Loucy (cell line): ENCODE results near the gene EEA1.

ENCODE experiments used
- H2AFZ ChIP-seq: fragments of 200-600 bp; sonication (generic); 2 replicates; pipeline ENCODE4 v1.6.0; 2016; ENCODE audit warnings: antibody characterized with exemption, mild to moderate bottlenecking, low read length, moderate library complexity
- H3F3A ChIP-seq: fragments of 200-600 bp; 2 replicates; pipeline ENCODE4 v1.6.0; 2016; ENCODE audit warnings: antibody characterized with exemption, low read depth, mild to moderate bottlenecking
- H3K27me3 ChIP-seq: fragments of 200-600 bp; sonication (generic); 2 replicates; pipeline ENCODE4 v1.6.1; 2014; ENCODE audit warnings: low read length, mild to moderate bottlenecking; ENCODE audit not compliant: insufficient read depth, poor library complexity, severe bottlenecking
- H3K36me3 ChIP-seq: fragments of 200-600 bp; sonication (generic); 2 replicates; pipeline ENCODE4 v1.6.1; 2016; ENCODE audit warnings: low read length; ENCODE audit not compliant: insufficient read depth
- H3K4me1 ChIP-seq: fragments of 200-600 bp; sonication (generic); 2 replicates; pipeline ENCODE4 v1.5.1; 2014; ENCODE audit warnings: low read length, mild to moderate bottlenecking; ENCODE audit not compliant: insufficient read depth, poor library complexity, severe bottlenecking
- H3K4me2 ChIP-seq: fragments of 200-600 bp; sonication (generic); 2 replicates; pipeline ENCODE4 v1.6.0; 2014; ENCODE audit warnings: antibody characterized with exemption, low read length, low read depth, mild to moderate bottlenecking; ENCODE audit not compliant: poor library complexity, severe bottlenecking
- H3K4me3 ChIP-seq: fragments of 200-600 bp; sonication (generic); 2 replicates; pipeline ENCODE4 v1.5.1; 2014; ENCODE audit warnings: low read length, mild to moderate bottlenecking, mixed read lengths; ENCODE audit not compliant: poor library complexity, severe bottlenecking
- H3K79me2 ChIP-seq: fragments of 200-600 bp; sonication (generic); 2 replicates; pipeline ENCODE4 v1.6.1; 2014; ENCODE audit warnings: low read length; ENCODE audit not compliant: insufficient read depth
- H3K9ac ChIP-seq: fragments of 200-600 bp; sonication (generic); 2 replicates; pipeline ENCODE4 v1.6.0; 2014; ENCODE audit warnings: mild to moderate bottlenecking, low read depth, low read length, moderate library complexity; ENCODE audit not compliant: poor library complexity, severe bottlenecking
- H3K9me2 ChIP-seq: fragments of 200-600 bp; sonication (generic); replicated peaks from 2 replicates; pipeline ENCODE4 v1.6.1; 2016; ENCODE audit warnings: low read depth, low read length, mixed read lengths
- H3K9me3 ChIP-seq: fragments of 200-600 bp; sonication (generic); 2 replicates; pipeline ENCODE4 v1.6.1; 2014; ENCODE audit warnings: mild to moderate bottlenecking, antibody characterized with exemption, low read length, low read depth; ENCODE audit not compliant: insufficient read depth
- H4K20me1 ChIP-seq: fragments of 200-600 bp; sonication (generic); 2 replicates; pipeline ENCODE4 v1.6.0; 2014; ENCODE audit warnings: antibody characterized with exemption, low read length, mild to moderate bottlenecking; ENCODE audit not compliant: insufficient read depth, poor library complexity, severe bottlenecking
- EZH2phosphoT487 ChIP-seq: fragments of 200-600 bp; IDR thresholded peaks from 2 replicates; pipeline ENCODE4 v1.6.1; 2018; ENCODE audit warnings: antibody characterized with exemption, mild to moderate bottlenecking, moderate library complexity, borderline replicate concordance
- TF ChIP-seq, protein P1 (sequence below): fragments of 200-600 bp; sonication (generic); conservative IDR thresholded peaks from 2 replicates; pipeline ENCODE4 v1.5.1; 2014; ENCODE audit warnings: mild to moderate bottlenecking, antibody characterized with exemption, low read length

The EEA1 gene

DNA sequence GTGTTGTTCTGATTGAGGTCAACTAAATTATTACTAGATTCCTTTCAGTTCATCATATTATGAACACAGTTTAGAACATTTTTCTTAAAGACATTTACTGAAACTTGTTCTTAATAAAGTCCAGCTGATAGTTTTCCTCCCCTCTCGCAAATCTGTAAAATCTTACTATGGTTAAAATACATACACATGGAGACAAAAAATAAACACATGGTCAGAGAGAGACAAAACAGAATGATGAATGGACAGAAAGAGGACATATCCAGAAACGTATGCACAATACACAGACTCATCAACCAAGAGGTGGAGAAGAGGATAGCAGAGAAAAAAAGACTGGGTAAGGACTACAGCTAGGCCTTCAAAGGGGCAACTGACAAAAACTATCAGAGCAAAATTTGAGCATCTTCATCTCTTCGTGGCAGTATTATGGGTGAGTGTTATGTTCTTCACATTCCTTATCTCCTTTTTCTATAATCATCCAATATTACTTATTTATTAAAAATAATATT lies 38.4 kb downstream of the EEA1 start:
- H4K20me1 ChIP-seq, result no peaks in the 10 kb centered on the region
- H3K79me2 ChIP-seq, result peaks cover 13% of the 10 kb centered on the region; the same call in 1 of the 2 replicates
- TF ChIP-seq, protein P1, sequence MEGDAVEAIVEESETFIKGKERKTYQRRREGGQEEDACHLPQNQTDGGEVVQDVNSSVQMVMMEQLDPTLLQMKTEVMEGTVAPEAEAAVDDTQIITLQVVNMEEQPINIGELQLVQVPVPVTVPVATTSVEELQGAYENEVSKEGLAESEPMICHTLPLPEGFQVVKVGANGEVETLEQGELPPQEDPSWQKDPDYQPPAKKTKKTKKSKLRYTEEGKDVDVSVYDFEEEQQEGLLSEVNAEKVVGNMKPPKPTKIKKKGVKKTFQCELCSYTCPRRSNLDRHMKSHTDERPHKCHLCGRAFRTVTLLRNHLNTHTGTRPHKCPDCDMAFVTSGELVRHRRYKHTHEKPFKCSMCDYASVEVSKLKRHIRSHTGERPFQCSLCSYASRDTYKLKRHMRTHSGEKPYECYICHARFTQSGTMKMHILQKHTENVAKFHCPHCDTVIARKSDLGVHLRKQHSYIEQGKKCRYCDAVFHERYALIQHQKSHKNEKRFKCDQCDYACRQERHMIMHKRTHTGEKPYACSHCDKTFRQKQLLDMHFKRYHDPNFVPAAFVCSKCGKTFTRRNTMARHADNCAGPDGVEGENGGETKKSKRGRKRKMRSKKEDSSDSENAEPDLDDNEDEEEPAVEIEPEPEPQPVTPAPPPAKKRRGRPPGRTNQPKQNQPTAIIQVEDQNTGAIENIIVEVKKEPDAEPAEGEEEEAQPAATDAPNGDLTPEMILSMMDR, result no peak
- TF ChIP-seq EZH2phosphoT487, result no peak
- 0 out of 2 replicates have a peak, but pooled peaks cover 2% of the 10 kb centered on the region for H3K36me3 ChIP-seq
- H3K4me3 ChIP-seq, result no peak overlapping the region
- no peaks in the 10 kb centered on the region for H3K4me1 ChIP-seq
- H3K9me3 ChIP-seq, result no peaks in the 10 kb centered on the region
- no peak overlapping the region for H3K9ac ChIP-seq
- no peak overlapping the region for H2AFZ ChIP-seq
- H3F3A ChIP-seq, result no peaks in the 10 kb centered on the region
- H3K9me2 ChIP-seq, result no peaks in the 10 kb centered on the region
- H3K27me3 ChIP-seq, result no peaks in the 10 kb centered on the region
- H3K4me2 ChIP-seq, result no peak overlapping the region

DNA sequence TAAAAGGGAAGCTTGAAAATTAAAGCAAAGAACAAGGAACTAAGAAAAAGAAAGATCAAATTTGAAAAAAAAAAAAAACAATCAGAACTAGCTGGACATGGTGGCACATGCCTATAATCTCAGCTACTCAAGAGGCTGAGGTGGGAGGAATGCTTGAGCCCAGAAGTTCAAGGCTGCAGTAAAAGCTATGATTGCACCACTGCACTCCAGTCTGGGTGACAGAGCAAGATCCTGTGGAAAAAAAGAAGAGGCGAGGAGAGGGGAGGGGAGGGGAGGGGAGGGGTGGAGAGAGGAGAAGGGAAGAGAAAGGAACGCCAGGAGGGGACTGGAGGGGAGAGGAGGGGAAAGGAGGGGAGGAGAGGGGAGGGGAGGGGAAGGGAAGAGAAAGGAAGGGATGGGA lies 43.0 kb downstream of the EEA1 start:
- no peak for TF ChIP-seq EZH2phosphoT487
- TF ChIP-seq, protein P1, result no peak
- Histone ChIP-seq H3K9ac (no peak overlapping the region), H3K4me2 (no peak overlapping the region), H3K27me3 (no peaks in the 10 kb centered on the region), H3F3A (no peaks in the 10 kb centered on the region), H3K9me2 (no peaks in the 10 kb centered on the region), H3K4me3 (no peak overlapping the region), H2AFZ (no peak overlapping the region), H3K9me3 (no peaks in the 10 kb centered on the region), H3K4me1 (no peaks in the 10 kb centered on the region), H3K79me2 (no peaks in the 10 kb centered on the region), H3K36me3 (peaks cover 23% of the 10 kb centered on the region; the same call in 1 of the 2 replicates), H4K20me1 (no peaks in the 10 kb centered on the region)

DNA sequence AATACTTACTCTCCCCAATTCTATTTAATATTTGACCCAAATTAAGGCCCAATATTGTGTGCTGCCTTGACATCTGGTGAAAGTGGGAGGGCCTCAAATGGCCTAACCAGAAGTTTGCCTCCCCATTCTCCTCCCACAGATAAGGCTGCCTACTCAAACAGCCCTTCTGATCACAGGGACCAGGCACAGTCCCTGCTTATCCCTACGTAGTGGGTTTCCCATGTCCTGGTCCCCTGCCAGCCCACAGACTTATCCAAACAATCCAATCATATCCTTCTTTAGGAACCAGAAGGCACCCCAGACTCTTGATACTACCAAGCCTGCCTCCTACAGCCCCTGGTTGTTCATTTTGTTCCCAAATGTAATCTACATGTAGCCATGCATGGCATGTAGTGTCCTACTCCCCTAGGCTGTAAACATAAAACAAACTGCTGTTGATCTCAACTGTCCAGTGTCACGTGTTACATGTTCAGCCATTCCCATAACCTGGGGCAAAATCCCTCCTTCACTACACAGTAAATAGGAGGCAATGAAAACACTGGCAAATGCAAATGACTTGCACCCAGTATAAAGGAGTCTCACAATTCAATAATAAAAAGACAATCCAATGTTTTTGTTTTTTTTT lies 49.3 kb downstream of the EEA1 start:
- no peak for TF ChIP-seq EZH2phosphoT487
- TF ChIP-seq, protein P1, result no peak
- H3F3A ChIP-seq, result no peaks in the 10 kb centered on the region
- H4K20me1 ChIP-seq, result no peaks in the 10 kb centered on the region
- peaks cover 30% of the 10 kb centered on the region for H3K36me3 ChIP-seq
- no peak overlapping the region for H3K9ac ChIP-seq
- H3K79me2 ChIP-seq, result peaks cover 6% of the 10 kb centered on the region; the same call in 1 of the 2 replicates
- H3K4me3 ChIP-seq, result no peak overlapping the region
- H3K9me3 ChIP-seq, result no peaks in the 10 kb centered on the region
- H3K4me2 ChIP-seq, result no peak overlapping the region
- no peak overlapping the region for H2AFZ ChIP-seq
- no peaks in the 10 kb centered on the region for H3K27me3 ChIP-seq
- H3K4me1 ChIP-seq, result no peaks in the 10 kb centered on the region
- H3K9me2 ChIP-seq, result no peaks in the 10 kb centered on the region
